NCI-H345 treated with DMSO at 0.1 percent for 48 hours (cell line): Measurements from ENCODE around the gene GIT1.

Source experiments
- DNase-seq: peaks from one replicate; lab custom pipeline; 2025; ENCODE audit not compliant: unreplicated experiment; lab: John Stamatoyannopoulos, UW

Gene GIT1

GRCh38 chr17:29524692-29525091 lies 64.8 kb downstream of the GIT1 start:
- no peak for DNase-seq
